GM19193 (cell line): ENCODE data around the gene TTC21B.

Experiments used
- POLR2A ChIP-seq: IDR thresholded peaks from 4 replicates; pipeline ENCODE4 v1.6.1; 2011; ENCODE audit not compliant: insufficient read depth, insufficient read length; ENCODE audit errors: extremely low read depth

Gene TTC21B

DNA sequence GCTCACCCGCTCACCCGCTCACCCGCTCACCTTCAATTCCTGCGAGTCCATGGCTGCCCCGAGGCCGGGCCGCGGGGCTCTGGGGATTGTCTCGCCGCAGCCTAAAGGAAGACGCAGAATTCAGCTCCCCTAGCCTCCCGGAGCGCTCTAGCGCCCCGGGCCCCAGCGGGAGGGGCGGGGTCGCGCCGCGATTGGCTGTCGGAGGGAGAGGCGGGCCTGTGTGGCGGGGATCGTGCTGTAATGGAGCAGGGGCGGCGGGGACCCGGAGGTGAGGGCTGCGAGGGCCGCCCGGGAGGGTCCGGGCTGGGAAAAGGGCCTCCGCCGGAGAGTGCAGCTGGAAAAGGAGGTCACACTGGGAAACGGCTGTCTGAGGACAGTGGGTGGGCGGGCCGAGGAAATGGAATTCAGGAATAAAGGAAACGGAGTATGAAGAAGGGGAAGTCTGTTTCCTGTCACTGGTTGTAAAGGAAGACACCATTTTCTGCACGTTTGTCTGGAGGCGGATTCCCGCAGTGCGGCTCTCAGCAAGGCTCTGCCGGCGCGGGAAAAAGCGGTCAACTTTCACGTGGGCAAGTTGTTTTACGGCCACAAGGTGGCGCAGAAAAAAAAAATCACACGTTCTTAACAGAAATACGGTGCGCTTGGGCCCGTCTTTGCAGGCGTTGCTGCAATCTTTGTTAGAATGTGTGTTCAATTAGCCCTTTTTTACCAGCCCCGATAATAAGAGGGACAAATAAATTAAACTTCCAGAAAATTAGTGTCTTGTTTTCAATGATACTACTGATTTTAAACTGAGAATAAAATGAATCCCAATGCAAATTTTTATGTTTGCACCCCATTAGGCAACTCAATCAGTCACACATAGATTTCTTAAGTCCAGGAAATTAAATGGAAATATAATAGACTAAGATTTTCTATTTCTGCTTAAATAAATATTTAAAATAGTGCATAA, at the start of gene TTC21B:
Gene TTC21B, minus strand, starts transcription at position 122 of the 952 bp plus-strand sequence. Its CDS starts 71 bp downstream, at position 51.
- TF ChIP-seq POLR2A: peak; percentile 70

DNA sequence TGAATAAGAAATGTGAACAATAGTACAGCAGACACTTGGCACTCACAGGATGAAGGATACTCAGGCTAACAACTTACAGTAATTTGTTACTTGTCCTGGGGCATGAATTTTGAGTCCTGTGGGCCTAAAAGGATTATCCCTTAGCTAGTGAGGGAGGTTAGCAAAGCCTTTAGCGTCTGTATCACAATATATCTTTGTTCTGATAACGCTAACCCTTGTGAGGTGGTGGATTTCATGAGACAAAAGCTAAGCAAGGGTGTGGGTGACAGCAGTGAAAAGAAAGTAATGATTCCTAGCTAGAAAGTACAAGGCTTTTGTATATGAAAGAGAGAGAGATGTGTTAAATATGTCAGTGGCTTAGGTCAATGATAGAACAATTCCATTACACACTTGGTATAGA, 46.8 kb upstream of the TTC21B start:
- TF ChIP-seq POLR2A: no peak

- no peak for TF ChIP-seq POLR2A
Observed at GRCh38 chr2:165990846-165991245, 37.3 kb upstream of the TTC21B start.

- no peak for TF ChIP-seq POLR2A
Observed at GRCh38 chr2:165989851-165990250, 36.3 kb upstream of the TTC21B start.

GRCh38 chr2:165985120-165985519, 31.5 kb upstream of the TTC21B start:
- no peak for TF ChIP-seq POLR2A

GRCh38 chr2:165970663-165971062, 17.1 kb upstream of the TTC21B start:
- no peak for TF ChIP-seq POLR2A

- TF ChIP-seq POLR2A: no peak
Observed at GRCh38 chr2:165969227-165969626, 15.7 kb upstream of the TTC21B start.

- TF ChIP-seq POLR2A: no peak
Observed at GRCh38 chr2:165967746-165968145, 14.2 kb upstream of the TTC21B start.

GRCh38 chr2:165961818-165962217, 8.2 kb upstream of the TTC21B start:
- TF ChIP-seq POLR2A: no peak

DNA sequence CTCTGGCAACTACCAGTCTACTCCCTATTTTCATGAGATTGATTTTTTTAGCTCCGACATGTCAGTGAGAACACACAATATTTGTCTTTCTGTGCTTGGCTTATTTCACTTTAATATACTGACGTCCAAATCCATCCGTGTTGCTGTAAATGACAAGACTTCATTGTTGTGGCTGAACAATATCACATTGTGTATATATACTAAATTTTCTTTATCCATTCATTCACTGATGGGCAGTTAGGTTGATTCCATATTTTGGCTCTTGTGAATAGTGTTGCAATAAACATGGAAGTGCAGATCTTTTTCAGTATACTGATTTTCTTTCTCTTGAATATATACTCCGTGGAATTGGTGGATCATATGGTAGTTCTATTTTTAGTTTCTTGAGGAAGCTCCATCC, 5.8 kb upstream of the TTC21B start:
- no peak for TF ChIP-seq POLR2A

GRCh38 chr2:165958313-165958960, 4.9 kb upstream of the TTC21B start:
- no peak for TF ChIP-seq POLR2A

DNA sequence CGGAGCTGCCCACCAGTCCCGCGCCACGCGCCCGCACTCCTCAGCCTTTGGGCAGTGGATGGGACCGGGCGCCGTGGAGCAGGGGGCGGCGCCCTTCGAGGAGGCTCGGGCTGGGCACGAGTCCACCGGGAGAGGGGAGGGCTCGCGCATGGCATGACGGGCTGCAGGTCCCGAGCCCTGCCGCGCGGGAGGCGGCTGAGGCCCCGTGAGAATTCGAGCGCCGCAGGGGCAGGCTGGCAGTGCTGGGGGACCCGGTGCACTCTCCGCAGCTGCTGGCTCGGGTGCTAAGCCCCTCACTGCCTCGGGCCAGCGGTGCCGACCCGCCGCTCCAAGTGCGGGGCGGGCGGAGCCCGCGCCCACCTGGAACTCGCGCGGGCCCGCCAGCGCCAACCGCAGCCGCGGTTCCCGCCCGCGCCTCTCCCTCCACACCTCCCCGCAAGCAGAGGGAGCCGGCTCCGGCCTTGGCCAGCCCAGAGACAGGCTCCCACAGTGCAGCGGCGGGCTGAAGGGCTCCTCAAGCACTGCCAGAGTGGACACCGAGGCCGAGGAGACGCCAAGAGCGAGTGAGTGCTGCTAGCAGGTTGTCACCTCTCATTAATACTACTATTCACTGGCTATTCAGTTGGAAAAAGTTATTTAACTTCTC, 3.6 kb upstream of the TTC21B start:
- TF ChIP-seq POLR2A: no peak

DNA sequence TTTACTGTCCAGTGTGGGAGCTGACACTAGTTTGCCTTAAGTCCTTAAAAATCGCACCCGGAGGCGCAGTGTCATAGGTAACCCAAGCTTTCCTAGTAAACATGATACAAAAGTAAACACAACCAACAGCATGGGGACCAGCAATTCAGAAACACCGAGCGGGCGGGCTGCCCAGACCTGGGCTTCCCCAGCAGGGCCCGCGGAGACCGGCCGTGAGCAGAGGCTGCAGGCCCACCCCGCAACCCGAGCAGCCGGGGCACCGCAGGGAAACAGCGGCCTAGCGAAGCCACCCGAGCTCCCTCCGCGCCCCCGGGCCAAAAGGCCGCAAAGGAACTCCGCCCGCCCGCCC, 296 bp downstream of the TTC21B start:
- TF ChIP-seq POLR2A: no peak

- TF ChIP-seq POLR2A: no peak
Observed at GRCh38 chr2:165952741-165953211, 800 bp downstream of the TTC21B start.

- no peak for TF ChIP-seq POLR2A
Observed at GRCh38 chr2:165952085-165952484, 1.5 kb downstream of the TTC21B start.
